NCI-H526 treated with DMSO at 0.1 percent for 48 hours (cell line): ENCODE results near the gene OR4C15.

ENCODE experiments used
- DNase-seq: peaks from one replicate; lab custom pipeline; 2025; lab: John Stamatoyannopoulos, UW

The OR4C15 gene

DNA sequence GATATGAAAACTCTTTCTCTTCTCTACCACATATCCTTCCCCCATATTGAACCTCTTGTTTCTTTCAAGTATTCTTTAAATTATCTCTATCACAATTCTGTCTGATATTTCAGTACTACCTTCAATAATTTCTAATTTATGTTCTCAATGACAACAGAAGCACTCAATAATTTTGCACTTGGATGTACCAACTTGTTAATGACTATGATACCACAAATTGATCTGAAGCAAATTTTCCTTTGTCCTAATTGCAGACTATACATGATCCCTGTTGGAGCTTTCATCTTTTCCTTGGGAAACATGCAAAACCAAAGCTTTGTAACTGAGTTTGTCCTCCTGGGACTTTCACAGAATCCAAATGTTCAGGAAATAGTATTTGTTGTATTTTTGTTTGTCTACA, at the start of gene OR4C15:
Gene OR4C15 (plus strand): TSS at position 301 of the 400 bp plus-strand sequence. CDS start 0 bp downstream, at position 301.
- no peak for DNase-seq

DNA sequence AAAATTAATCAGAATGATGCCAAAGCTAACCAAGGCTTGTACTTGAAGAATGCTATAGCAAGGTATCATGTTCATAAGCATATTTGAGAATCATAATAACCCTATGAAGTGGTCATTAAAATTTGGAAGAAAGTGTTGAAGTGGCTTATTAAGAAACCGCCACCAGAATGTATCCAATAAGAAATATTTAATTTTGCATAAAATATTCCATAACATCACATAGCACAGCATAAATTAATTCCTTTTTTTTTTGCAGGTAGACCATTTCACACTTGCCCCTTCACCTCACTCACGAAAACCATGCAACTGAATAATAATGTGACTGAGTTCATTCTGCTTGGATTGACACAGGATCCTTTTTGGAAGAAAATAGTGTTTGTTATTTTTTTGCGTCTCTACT, 17.6 kb downstream of the OR4C15 start, which contains the start of gene OR4C16:
Gene OR4C16 (plus strand): TSS at position 301 of the 400 bp plus-strand sequence. CDS start 0 bp downstream, at position 301.
- no peak for DNase-seq

DNA sequence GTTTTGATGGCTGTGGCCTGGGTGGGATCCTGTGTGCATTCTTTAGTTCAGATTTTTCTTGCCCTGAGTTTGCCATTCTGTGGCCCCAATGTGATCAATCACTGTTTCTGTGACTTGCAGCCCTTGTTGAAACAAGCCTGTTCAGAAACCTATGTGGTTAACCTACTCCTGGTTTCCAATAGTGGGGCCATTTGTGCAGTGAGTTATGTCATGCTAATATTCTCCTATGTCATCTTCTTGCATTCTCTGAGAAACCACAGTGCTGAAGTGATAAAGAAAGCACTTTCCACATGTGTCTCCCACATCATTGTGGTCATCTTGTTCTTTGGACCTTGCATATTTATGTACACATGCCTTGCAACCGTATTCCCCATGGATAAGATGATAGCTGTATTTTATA, 18.3 kb downstream of the OR4C15 start:
- DNase-seq, result no peak
